ENCODE data around the gene ZCRB1. TPM values are rescaled to one million over a fixed set of nuclear protein-coding genes. Genes with fewer than 3 reads are reported as not detected.

The ZCRB1 gene
- total RNA-seq, 1 experiment from 2014 or later: 68.1 TPM

DNA sequence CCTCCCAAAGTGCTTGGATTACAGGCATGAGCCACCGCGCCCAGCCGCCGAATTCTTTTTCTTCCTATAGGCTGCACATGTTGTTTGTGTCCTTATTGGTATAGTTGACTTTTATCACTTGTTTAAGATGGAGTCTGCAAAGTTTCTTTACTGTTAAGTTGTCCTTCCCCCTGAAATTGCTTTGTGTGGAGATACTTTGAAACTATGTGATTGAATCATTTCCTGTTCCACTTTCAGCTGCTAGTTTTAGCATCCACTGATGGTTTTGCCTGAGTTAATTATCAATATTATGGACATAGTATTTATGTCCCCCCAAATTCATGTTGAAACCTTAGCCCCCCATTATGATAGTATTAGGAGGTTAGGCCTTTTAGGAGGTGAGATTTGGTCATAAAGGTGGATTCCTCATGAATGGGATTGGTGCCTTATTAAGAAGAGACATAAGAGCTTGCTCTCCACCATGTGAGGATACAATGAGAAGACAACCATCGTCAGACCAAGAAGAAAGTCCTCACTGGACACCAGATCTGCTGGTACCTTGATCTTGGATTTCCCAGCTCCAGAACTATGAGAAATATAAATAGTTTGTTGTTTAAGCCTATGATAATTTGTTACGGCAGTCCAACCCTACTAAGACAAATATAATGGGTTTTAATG is 35.0 kb upstream of the ZCRB1 start:
- ChIA-PET POLR2A (no interaction called here), CTCF (interaction anchor here (1.0 to 1.3 kb wide), 2 partner anchors 11 kb away, joined by 3 read pairs; no protein-coding TSS in a partner anchor), RAD21 (ENCODE audit: low non-redundant PET in 1 of 2, low total read pairs in 2 of 2, uncharacterized antibody in 2 of 2, unreplicated experiment in 2 of 2) (no interaction called here)
- no TSS peak for BruUV-seq (replicated peaks)
- no peaks in the 10 kb centered on the region for H3K36me3 ChIP-seq (ENCODE audit: control insufficient read depth in 1 of 2, insufficient read depth in 2 of 2, low read length in 2 of 2)
- H3K79me2 ChIP-seq (ENCODE audit: insufficient read depth, low read length): peaks cover 40% of the 10 kb centered on the region
- no peak overlapping the region for H3K9ac ChIP-seq (ENCODE audit: low read length)
- H3K27ac ChIP-seq (ENCODE audit: low read depth, low read length): no peak overlapping the region
- H3K4me3 ChIP-seq (replicated peaks in 1 of 2; ENCODE audit: low read depth in 1 of 2, low read length in 2 of 2): no peak overlapping the region
- ATAC-seq: no peak
- TF ChIP-seq, protein P1, sequence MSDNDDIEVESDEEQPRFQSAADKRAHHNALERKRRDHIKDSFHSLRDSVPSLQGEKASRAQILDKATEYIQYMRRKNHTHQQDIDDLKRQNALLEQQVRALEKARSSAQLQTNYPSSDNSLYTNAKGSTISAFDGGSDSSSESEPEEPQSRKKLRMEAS (IDR thresholded peaks at IDR 0.05): no peak
- TF ChIP-seq TCF7L2 (IDR thresholded peaks at IDR 0.05; ENCODE audit: borderline replicate concordance, extremely low read depth, insufficient read depth, insufficient read length): no peak
- TF ChIP-seq, protein P2, sequence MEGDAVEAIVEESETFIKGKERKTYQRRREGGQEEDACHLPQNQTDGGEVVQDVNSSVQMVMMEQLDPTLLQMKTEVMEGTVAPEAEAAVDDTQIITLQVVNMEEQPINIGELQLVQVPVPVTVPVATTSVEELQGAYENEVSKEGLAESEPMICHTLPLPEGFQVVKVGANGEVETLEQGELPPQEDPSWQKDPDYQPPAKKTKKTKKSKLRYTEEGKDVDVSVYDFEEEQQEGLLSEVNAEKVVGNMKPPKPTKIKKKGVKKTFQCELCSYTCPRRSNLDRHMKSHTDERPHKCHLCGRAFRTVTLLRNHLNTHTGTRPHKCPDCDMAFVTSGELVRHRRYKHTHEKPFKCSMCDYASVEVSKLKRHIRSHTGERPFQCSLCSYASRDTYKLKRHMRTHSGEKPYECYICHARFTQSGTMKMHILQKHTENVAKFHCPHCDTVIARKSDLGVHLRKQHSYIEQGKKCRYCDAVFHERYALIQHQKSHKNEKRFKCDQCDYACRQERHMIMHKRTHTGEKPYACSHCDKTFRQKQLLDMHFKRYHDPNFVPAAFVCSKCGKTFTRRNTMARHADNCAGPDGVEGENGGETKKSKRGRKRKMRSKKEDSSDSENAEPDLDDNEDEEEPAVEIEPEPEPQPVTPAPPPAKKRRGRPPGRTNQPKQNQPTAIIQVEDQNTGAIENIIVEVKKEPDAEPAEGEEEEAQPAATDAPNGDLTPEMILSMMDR (IDR thresholded peaks at IDR 0.05 in 2 of 3, conservative IDR thresholded peaks at IDR 0.05 in 1 of 3; ENCODE audit: borderline replicate concordance in 1 of 3, insufficient read depth in 1 of 3, low read depth in 2 of 3, low read length in 2 of 3): no peak
- TF ChIP-seq, protein P3, sequence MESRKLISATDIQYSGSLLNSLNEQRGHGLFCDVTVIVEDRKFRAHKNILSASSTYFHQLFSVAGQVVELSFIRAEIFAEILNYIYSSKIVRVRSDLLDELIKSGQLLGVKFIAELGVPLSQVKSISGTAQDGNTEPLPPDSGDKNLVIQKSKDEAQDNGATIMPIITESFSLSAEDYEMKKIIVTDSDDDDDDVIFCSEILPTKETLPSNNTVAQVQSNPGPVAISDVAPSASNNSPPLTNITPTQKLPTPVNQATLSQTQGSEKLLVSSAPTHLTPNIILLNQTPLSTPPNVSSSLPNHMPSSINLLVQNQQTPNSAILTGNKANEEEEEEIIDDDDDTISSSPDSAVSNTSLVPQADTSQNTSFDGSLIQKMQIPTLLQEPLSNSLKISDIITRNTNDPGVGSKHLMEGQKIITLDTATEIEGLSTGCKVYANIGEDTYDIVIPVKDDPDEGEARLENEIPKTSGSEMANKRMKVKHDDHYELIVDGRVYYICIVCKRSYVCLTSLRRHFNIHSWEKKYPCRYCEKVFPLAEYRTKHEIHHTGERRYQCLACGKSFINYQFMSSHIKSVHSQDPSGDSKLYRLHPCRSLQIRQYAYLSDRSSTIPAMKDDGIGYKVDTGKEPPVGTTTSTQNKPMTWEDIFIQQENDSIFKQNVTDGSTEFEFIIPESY (IDR thresholded peaks at IDR 0.05; ENCODE audit: extremely low read depth, insufficient replicate concordance, low read length): no peak
- TF ChIP-seq, protein P4, sequence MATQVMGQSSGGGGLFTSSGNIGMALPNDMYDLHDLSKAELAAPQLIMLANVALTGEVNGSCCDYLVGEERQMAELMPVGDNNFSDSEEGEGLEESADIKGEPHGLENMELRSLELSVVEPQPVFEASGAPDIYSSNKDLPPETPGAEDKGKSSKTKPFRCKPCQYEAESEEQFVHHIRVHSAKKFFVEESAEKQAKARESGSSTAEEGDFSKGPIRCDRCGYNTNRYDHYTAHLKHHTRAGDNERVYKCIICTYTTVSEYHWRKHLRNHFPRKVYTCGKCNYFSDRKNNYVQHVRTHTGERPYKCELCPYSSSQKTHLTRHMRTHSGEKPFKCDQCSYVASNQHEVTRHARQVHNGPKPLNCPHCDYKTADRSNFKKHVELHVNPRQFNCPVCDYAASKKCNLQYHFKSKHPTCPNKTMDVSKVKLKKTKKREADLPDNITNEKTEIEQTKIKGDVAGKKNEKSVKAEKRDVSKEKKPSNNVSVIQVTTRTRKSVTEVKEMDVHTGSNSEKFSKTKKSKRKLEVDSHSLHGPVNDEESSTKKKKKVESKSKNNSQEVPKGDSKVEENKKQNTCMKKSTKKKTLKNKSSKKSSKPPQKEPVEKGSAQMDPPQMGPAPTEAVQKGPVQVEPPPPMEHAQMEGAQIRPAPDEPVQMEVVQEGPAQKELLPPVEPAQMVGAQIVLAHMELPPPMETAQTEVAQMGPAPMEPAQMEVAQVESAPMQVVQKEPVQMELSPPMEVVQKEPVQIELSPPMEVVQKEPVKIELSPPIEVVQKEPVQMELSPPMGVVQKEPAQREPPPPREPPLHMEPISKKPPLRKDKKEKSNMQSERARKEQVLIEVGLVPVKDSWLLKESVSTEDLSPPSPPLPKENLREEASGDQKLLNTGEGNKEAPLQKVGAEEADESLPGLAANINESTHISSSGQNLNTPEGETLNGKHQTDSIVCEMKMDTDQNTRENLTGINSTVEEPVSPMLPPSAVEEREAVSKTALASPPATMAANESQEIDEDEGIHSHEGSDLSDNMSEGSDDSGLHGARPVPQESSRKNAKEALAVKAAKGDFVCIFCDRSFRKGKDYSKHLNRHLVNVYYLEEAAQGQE (IDR thresholded peaks at IDR 0.05; ENCODE audit: low read depth): no peak
- TF ChIP-seq YY1 (IDR thresholded peaks at IDR 0.05; ENCODE audit: extremely low read depth, insufficient replicate concordance, low read depth, low read length): no peak
- TF ChIP-seq JUND (IDR thresholded peaks at IDR 0.05): no peak
- TF ChIP-seq ZFX (IDR thresholded peaks at IDR 0.05): no peak
- TF ChIP-seq EZH2phosphoT487 (IDR thresholded peaks at IDR 0.05; ENCODE audit: borderline replicate concordance): no peak
- TF ChIP-seq POLR2AphosphoS5 (IDR thresholded peaks at IDR 0.05; ENCODE audit: low read depth, low read length): no peak
- TF ChIP-seq EGR1 (IDR thresholded peaks at IDR 0.05; ENCODE audit: low read depth): no peak
- no peak for TF ChIP-seq POLR2A (IDR thresholded peaks at IDR 0.05; ENCODE audit: borderline replicate concordance, extremely low read depth, insufficient read depth, insufficient read length)
- TF ChIP-seq ELF1 (IDR thresholded peaks at IDR 0.05; ENCODE audit: borderline replicate concordance, low read depth): no peak
- TF ChIP-seq FOSL1 (IDR thresholded peaks at IDR 0.05; ENCODE audit: low read depth): no peak
- TF ChIP-seq ZNF274 (IDR thresholded peaks at IDR 0.05; ENCODE audit: low read depth, low read length): no peak
- H3K27me3 ChIP-seq (ENCODE audit: insufficient read depth, low read length): no peaks in the 10 kb centered on the region
- no peak for DNase-seq (ENCODE audit: low read depth, low spot score)
- H3K9me2 ChIP-seq (ENCODE audit: insufficient read depth): no peaks in the 10 kb centered on the region
- intact Hi-C loops (cut with micrococcal nuclease): no loop called here
- no peak overlapping the region for H3K4me2 ChIP-seq (ENCODE audit: low read length)
- H3K4me1 ChIP-seq (ENCODE audit: control insufficient read depth in 1 of 2, insufficient read depth in 2 of 2, low read length in 2 of 2): no peaks in the 10 kb centered on the region; a peak in 1 of 4 replicates
- no peak overlapping the region for H2AFZ ChIP-seq (ENCODE audit: low read depth, low read length, poor library complexity, severe bottlenecking)
- no peaks in the 10 kb centered on the region for H4K20me1 ChIP-seq (ENCODE audit: insufficient read depth)
- no peaks in the 10 kb centered on the region for H3K9me3 ChIP-seq (ENCODE audit: control insufficient read depth in 1 of 2, insufficient read depth in 1 of 2, low read depth in 1 of 2, low read length in 2 of 2)
